Hippocampal formation (tissue), 2 donors: ENCODE data around the gene GFM2.
"Not testable (repeated sequence)": the region's sequence is repeated elsewhere in the genome, so short reads cannot be mapped to it uniquely, and the experiment has no call there.

Experiments
- DNase-seq, 2 donors: peaks; one replicate each; lab custom pipeline; 2025; lab: John Stamatoyannopoulos, UW

The GFM2 gene

GRCh38 chr5:74766849-74767578, at the start of gene GFM2, which contains the start of gene NSA2:
Gene GFM2, minus strand, starts transcription at chr5:74767117. Its CDS starts 3,375 bp downstream, at chr5:74763742.
Gene NSA2, plus strand, starts transcription at chr5:74767249. Its CDS starts 112 bp downstream, at chr5:74767361.
- peak; percentile 91 to 92 for DNase-seq

GRCh38 chr5:74810915-74811314, 44.0 kb upstream of the GFM2 start:
- DNase-seq: no peak

GRCh38 chr5:74801941-74802340, 35.0 kb upstream of the GFM2 start:
- DNase-seq: no peak

GRCh38 chr5:74801197-74801596, 34.3 kb upstream of the GFM2 start:
- no peak for DNase-seq

- peak; percentile 28 to 54 for DNase-seq
These were observed 32.3 kb upstream of the GFM2 start for GRCh38 chr5:74798977-74799911.

- not testable (repeated sequence) for DNase-seq
These were observed 24.8 kb upstream of the GFM2 start for GRCh38 chr5:74791669-74792068.

- no peak for DNase-seq
These were observed 20.5 kb upstream of the GFM2 start for GRCh38 chr5:74787424-74787823.

- DNase-seq: no peak
These were observed 19.9 kb upstream of the GFM2 start for GRCh38 chr5:74786851-74787250.

GRCh38 chr5:74778609-74779008, 11.7 kb upstream of the GFM2 start:
- no peak for DNase-seq

- no peak for DNase-seq
These were observed 5.4 kb upstream of the GFM2 start for GRCh38 chr5:74772359-74772758.

- peak in 1 of 2 donors; percentile 22 for DNase-seq
These were observed 629 bp upstream of the GFM2 start for GRCh38 chr5:74767579-74767913.

- peak in 1 of 2 donors; percentile 75 for DNase-seq
These were observed 484 bp downstream of the GFM2 start for GRCh38 chr5:74766418-74766848.

GRCh38 chr5:74765929-74766328, 988 bp downstream of the GFM2 start:
- DNase-seq: no peak

- DNase-seq: no peak
These were observed 1.7 kb downstream of the GFM2 start for GRCh38 chr5:74765201-74765600.

GRCh38 chr5:74763504-74763903, 3.4 kb downstream of the GFM2 start:
- DNase-seq: no peak

GRCh38 chr5:74762599-74762998, 4.3 kb downstream of the GFM2 start:
- no peak for DNase-seq

- no peak for DNase-seq
These were observed 5.7 kb downstream of the GFM2 start for GRCh38 chr5:74761241-74761640.

- DNase-seq: not testable (repeated sequence)
These were observed 18.2 kb downstream of the GFM2 start for GRCh38 chr5:74748742-74749141.

- no peak for DNase-seq
These were observed 28.5 kb downstream of the GFM2 start for GRCh38 chr5:74738406-74738805.

- peak; percentile 8 to 28 for DNase-seq
These were observed 30.2 kb downstream of the GFM2 start for GRCh38 chr5:74736759-74737158.

GRCh38 chr5:74725331-74725730, 41.6 kb downstream of the GFM2 start:
- DNase-seq: no peak

- no peak for DNase-seq
These were observed 44.6 kb downstream of the GFM2 start for GRCh38 chr5:74722271-74722670.

- DNase-seq: no peak
These were observed 49.3 kb downstream of the GFM2 start for GRCh38 chr5:74717596-74717995.
